OCI-M2 (cell line): ENCODE data around the gene SLC25A47.
"Not testable (repeated sequence)": the region's sequence is repeated elsewhere in the genome, so short reads cannot be mapped to it uniquely, and the experiment has no call there.

Source experiments
- DNase-seq: peaks from one replicate; lab custom pipeline; 2025; ENCODE audit not compliant: unreplicated experiment; lab: John Stamatoyannopoulos, UW

The SLC25A47 gene

DNA sequence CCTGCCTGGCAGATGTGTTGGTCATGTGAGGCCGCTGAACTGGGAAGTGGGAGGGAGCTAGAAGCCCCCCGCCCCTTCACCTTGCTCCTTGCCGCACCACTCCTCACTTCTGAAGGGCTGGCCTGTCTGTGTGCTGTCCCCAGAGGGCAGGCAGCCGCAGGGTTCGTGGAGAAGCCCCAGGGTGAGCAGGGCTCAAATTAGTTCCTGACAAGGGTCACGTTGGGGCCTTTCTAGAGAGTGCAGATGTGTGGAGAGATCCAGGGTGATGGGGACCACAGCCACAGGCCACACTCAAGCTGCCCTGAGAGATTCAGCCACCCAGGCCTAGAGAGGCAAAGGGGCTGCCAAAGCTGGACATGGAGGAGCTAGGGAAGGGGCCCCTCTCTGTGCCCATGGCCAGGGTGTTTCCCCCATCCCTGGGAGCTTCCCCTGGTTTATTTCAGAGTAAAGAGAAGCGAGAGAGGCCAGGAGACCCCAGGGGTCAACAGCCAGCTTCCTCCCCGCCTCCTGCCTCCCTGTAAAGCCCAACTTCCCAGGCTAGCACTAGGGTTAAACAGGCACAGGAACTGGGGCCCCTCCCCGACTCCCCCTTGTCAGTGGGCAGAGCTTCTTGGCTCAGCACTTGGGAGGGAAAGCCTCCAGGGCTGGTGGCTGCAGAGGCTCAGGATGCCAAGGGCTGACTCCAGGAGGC lies 33.1 kb upstream of the SLC25A47 start:
- DNase-seq = no peak

DNA sequence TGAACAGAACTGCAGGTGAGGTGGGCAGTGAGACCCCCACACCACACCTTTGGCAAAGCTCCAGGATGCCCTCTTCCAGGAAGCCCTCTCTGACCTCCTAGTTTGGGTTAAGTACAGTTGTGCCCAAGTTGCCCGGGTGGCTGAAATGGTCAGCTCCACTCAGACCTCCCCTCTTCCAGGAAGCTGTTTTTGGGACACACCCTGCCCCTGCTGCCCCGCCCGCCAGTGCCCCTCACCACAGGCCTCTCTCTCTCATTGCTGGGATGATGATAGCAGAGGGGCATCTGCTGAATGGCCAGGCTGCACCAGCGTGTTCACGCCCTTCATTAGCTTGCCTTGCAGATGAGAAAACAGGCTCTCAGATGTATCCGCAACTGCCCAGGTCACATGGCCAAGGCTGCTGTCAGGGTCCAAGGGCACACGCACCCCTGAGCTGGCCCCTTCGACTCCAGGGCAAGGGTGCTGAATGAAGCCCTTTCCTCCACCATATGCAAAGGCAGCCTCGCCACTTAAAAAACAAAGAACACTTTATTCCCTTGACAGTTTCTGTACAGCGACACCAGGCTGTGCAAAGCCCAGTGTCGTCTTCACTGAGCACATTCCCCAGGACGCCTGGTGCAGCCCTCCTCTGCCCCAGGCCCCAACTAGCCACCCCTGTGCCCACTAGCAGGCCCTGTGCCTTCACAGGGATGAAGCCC lies 32.4 kb upstream of the SLC25A47 start:
- no peak for DNase-seq

DNA sequence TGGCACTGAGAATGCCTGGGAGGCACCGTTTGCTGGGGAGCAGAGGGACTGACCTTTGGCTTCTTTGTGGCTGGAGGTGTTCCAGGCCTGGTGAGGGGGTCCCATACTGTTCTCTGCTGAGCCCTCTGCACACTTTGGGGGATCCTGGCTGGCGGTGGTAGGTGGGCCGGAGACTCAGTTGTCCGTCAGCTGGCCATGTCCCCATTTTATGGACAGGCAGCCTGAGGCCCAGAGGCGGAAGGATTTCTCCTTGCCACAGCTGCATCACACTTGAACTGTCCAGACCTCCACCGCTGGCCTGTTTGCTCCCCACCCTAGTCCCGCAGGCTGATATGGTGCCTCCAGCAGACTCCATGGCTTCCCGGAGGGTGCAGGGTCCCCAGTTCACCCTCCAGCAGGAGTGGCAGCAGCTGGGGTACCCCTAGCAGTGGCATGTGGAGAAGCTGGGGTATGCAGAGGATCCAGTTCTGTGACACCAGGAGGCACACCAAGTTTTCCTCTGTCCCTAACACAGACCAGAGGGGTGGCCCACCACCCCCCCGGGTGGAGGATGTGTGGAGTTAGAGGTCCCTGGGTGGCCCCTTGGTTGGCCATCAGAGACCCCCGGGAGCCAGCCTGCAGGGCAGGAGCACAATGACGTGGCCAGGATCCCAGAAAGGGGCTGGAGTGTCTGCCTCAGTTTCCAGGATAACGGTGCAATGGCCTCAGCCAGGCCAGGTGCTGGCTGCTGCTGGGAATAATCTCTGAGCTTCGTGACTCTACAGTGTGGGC lies 31.6 kb upstream of the SLC25A47 start:
- no peak for DNase-seq

DNA sequence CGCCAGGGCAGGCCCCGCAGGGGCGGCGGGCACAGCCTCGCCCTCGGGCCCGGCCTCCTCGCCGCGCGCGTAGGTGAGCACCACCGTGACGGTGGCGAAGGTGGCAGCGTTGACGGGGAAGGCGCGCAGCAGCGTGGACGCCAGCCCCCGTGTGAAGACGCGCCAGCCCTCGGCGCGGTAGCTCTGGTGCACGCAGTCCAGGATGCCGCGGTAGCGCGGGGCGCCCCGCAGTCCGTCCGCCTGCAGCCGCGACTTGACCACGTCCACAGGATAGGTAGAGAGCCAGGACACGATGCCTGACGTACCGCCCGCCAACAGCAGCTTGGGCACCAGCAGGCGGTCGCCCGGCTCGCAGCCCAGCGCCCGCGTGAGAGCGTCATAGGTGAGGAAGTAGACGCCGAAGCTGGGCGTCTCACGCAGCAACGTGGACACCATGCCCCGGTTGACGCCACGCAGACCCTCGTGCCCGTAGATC lies 30.8 kb upstream of the SLC25A47 start:
- no peak for DNase-seq

DNA sequence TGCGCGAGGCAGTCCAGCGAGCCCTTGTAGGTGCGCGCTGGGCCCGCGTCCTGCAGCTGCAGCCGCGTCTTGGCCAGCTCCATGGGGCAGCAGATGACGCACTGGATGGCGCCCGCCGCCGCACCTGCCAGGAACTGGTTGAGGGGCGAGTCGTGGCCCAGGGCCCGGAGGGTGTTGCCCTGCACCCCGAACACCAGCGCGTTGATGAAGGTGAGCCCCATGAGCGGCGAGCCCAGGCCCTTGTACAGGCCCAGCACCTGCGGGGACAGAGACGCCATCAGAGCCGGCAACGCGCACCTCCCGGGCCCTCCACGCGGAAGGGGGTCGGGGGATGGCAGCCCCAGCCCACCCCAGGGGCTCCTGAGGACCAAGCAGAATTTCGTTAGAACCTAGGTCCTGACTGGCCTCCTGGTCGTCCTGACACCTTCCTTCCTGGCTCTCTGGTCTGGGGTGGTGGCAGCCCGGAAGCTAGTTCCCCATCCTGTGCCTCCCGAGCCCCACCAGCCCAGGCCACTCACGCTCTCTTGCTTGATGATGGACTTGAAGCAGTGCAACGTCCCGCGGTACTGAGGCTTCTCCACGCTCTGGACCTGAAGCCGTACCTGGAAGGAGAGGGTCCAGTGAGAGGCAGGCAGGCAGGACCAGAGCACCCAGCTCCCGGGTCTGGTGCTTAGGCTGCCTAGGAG lies 30.2 kb upstream of the SLC25A47 start:
- no peak for DNase-seq

DNA sequence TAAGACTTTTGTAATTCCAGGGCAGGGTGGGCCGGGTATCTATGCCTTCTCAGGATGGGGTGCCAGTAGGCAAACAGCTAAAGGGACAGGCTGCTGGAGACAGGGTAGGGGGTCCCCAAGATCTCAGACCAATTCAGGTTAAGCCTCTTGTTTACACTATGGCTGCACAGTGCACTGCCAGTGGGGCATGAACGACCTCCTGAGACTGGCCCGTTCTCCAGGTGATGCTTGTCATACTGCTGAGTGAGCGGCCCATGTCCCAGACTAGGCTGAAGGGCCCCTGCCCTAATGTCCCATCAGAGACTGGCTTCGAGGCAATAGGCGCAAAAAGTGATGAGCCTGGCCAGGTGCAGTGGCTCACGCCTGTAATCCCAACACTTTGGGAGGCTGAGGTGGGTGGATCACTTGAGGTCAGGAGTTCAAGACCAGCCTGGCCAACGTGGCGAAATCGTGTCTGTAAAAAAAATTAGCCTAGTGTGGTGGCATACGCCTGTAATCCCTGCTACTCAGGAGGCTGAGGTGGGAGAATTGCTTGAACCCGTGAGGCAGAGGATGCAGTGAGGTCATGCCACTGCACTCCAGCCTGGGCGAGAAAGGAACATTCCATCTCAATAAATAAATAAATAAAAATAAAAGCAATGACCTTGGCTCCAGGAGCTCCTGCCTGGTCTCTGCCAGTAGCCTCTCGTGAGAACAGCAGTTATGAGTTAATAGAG lies 29.5 kb upstream of the SLC25A47 start:
- no peak for DNase-seq

DNA sequence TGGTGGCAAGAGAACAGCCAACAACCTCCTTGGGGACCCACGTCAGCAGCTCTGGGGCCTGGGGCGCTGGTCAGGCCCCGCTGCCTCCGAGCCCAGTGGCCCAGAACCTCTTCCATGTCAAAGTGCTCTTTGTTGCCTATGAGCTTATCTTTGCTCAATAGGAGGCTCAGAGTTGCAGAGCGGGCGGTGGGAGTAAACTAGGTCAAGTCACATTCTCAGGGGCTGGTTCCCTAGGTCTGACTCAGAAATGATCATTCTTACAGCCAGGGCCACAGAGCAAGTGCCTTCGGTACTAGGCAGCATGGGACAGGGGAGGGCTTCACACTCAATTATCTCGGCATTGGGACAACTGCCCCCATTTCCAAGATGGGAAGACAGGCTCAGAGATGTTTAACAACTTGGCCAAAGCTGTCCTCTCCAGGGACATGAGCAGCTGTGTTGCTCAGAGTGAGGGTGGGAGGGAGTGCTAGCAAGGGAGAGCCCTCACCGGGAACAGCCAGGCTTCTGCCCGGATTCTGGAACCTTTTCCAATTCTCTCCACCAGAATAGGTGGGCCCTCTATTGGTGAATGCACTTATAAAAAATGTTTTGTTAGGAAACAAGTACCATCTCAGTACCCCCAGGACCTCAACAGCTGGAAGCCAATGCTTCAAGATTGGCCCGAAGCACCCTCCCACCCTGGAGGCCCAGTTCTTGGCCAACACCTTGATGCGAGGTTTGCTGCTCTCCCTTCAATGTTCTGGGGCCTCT lies 28.8 kb upstream of the SLC25A47 start:
- no peak for DNase-seq

DNA sequence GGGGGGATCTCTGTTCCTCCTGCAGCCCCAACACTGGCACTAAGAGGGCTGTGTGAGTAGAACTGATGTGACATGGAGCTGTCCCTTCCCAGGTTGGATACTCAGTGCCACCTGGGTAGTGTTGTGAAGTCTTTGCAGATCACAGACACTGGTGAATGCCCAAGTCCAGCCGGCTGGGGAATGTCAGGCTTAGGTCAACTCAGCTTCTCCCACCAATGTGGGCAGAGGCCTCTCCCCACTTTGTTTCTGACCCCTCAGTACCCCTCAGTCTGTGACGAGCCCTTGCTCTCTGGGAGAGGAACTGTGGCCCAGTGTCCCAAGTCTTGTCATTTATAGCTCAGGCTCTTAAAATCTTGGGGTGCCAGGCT lies 28.2 kb upstream of the SLC25A47 start:
- DNase-seq = no peak

DNA sequence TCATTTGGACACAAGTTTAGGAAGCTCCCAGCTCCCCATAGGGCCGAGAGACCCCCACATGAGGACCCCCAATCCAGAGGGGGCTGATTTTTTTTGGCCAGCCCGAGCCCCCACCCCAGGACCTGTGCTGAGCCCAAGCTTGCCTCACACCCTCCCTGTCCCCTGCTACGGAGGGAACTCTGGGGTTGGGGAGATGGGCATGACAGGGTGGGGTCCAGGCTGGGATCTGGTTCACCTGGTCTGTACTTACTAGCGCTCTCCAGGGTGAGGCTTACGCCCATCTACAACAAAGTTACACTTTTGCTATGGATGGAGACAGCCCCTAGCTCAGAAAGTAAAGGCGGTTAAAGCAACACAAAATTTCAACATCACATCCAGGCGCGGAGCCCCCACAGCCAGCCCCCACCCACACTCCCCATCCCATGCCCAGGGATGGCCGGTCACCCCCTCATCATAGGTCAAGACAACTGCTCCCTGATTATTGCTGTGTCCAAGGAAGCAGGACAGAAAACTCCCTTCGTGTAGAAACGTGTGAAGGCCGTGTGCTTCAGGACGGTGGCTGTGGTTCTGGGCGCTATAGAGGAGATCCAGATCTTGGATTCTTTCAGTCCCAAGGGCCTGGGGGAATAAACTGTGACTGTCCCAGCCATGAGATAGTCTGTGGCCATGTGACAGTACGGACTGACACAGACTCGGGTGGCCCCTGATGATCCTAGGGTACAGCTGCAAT lies 27.6 kb upstream of the SLC25A47 start:
- DNase-seq = no peak

DNA sequence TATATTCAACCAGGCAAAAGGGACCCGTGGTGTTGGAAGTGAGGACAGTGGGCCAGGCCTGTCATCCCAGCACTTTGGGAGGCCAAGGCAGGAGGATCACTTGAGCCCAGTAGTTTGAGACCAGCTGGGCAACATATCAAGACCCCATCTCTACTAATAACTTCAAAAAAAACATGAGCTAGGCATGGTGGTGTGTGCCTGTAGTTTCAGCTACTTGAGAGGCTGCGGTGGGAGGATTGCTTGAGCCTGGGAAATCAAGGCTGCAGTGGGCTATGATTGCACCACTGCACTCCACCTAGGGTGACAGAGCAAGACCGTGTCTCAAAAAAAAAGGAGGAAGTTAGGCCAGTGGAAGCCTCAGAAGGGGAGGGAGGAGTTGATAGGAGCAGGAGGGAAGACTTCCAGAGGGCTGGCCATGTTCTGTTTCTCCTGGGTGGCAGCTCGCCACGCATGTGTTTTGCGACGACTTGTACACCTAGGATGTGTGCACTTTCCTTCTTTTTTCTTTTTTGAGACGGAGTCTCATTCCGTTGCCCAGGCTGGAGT lies 27.0 kb upstream of the SLC25A47 start:
- no peak for DNase-seq

DNA sequence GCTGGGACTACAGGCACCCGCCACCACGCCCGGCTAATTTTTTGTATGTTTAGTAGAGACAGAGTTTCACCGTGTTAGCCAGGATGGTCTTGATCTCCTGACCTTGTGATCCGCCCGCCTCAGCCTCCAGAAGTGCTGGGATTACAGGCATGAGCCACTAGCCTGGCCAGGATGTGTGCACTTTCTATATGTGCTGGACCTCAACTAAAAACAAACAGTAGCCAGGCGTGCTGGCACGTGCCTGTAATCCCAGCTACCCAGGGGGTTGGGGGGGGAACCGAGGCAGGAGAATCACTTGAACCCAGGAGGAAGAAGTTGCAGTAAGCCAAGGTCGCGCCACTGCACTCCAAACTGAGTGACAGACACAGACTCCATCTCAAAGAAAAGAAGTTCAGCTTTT lies 26.4 kb upstream of the SLC25A47 start:
- not testable (repeated sequence) for DNase-seq

DNA sequence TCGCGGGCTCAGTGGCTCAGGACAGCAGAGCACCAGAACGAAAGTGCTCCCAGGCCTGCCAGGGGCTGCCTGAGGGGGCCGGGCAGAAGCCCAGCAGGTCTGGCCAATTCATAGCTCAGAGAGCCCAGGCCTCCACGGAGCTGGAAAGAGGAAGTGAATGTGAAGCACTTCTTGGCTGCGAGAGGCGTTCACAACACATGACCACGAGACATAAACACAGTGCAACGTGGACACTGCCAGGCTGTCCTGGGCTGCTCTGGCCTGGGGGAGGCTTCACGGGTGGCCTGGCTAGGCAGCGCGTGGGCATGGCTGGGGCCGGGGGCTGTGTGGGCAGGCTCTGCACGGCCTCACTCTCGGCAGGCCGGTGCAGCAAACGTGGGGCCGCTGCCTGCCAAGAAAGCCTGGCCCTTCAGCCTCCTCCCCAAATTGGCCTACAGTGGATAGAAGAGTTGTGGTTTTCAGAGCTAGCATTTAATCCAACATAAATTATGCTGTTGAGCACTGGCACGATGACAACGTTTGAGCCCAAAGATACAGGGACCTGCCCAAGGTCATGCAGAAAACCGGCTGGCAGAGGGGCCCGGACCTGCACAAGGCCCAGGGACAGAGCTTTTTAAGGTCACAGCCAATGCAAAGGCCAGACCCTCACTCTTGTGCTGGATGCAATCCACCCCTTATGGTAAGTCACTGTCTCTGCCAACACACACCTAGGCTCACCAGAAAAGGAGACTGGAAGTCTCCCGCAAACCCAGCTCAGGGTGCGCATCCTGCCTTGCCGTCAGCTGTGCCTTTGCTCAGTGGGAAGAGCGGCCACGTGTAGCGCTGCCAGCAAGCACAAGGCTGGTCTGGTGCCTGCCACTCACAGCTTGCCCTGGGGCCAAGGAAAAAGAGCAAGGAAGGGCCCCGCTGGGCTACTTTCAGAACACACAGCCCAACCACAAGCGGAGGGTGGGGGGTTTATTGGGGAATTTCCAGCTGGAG lies 25.5 kb upstream of the SLC25A47 start:
- no peak for DNase-seq

DNA sequence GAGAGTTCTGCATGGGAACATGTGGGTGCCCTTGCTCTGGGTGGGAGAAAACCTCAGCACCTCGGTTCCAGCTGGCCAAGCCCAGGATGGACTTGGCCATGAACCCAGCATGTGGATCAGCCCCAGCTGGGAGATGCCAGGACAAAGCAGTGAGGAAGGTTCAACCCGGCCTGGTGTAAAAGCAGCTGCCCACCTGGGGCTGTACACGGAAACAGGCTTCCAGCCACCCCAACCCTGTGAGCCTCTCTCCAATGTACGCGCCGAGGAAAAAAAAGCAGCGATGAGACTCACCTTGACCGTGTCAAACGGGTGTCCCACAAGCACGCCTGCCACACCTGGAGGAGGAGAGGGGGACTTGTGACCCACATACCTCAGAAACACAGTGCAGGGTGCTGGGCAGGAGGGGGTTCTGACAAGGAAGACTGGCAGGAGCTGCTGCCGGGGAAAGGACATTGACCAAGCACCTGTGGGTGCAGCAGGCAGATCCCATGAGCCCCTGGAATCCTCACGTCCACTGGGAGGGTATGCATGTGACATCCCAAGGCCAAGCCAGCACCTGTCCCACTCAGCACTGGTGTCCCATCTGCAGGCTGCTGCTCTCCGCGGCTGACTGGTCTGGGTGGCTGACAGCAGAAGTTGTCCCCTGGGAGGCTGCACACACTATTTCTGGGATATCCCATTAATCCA lies 24.4 kb upstream of the SLC25A47 start:
- no peak for DNase-seq

DNA sequence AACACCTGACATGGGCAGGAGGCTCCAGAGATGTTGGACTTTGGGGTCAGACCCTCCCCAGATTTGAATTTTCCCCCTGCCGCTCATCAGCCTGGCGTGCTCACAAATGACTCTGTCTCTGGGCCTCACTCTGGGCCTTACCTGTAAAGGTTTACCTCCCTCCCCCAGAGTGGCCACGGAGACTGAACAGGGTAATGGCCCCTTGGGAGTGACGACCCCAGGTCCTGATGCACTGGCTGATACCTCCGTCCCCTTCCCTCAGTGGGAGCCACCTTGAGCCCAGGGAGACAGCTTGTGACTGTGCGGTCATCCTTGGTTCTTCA lies 23.9 kb upstream of the SLC25A47 start:
- no peak for DNase-seq

DNA sequence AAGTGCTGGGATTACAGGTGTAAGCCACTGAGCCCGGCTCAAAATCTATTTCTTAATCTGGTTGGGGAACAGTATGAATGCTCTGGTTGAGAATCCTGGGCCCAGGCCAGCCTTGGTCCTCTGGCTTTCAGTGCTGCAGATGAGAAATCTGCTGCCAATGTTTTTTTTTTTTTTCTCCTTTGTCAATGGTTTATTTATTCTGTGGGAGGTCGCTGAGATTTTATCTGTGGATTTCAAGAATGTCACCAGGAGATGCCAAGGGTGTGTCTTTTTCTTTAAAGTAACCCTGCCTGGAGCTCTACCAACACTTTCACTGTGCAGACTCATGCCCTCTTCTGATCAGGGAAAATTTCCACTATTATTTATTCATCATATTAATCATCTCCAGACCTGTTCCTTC lies 20.5 kb upstream of the SLC25A47 start:
- DNase-seq = no peak

DNA sequence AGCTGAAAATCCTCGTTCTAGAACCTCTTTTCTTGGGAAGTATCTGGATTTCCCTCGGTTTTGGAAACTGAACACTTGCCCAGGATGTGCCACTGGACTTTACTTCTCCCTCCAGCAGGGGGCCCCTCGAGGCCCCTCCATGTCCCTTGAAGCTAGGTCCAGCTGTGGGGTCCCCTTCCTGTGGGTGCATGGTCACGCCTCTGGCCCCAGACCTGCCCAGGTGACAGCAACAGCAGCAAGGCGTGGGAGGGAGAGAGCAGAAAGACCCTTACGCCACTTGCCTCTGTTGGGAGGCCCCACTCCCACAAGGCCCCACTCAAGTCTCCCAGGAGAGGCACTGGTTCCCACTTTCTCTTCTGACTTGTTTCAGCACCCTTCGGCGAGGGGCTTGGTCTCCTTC lies 20.0 kb upstream of the SLC25A47 start:
- no peak for DNase-seq

DNA sequence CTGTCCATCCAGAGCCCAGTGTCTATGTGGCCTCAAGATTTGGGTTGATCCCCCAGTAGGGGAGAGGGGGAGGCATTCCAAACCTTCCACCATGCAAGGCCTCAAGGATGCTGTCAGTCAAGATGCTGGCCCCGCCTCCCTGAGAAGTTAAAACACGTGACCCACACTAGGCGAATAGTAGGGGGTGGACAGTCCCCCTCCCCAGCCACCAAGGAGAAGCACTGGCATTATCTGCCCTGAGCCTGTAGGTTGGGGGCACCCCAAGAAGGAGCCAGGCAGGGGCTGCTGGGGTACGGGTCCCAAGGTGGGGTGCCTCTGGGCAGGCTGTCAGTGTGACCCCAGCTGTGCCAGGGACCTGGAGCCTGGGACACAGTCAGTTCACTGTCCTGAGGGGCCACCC lies 19.2 kb upstream of the SLC25A47 start:
- no peak for DNase-seq
